ENCODE data around the gene COG7.
A peak's percentile ranks its signal among the peaks of the same experiment; 100 is the strongest.

COG7 gene

DNA sequence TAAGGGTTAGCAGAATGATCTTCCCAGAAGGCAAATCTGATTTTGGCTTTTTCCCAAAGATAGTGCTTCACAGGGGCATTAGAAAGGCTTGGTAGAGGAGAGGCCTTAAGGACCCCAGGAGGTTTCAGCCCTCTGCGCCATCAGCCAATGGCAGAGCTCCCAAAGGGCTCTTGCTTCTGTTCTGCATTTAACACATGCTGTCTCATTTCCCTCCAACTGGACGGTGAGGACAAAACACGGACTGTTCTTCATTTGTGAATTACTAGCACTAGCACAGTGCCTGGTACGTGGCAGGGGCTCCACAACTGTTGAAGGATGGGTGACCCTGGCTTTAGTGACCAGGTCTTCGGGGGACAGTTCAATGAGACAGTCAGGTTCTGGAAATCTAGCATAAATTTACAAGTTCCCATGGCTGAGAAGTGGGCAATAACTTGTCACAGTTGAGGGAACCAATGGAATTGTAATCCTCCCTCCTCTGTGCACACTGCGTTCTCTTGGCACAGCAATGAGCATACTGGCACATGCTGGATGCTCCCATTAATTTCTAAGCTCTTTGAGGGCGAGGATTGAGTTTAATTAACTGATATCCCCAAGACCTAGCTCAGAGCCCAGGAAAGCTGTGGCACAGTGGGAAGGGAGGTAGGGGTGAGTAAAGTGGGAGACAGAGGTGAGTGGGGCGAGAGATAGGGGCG is 45.4 kb downstream of the COG7 start:
- no peak overlapping the region for H3K4me3 ChIP-seq (ENCODE audit: low read depth, low read length)
- peaks cover 17% of the 10 kb centered on the region for H3K36me3 ChIP-seq
- H3K27me3 ChIP-seq (ENCODE audit: insufficient read depth, low read depth, severe bottlenecking): no peaks in the 10 kb centered on the region
- TF ChIP-seq, protein P1, sequence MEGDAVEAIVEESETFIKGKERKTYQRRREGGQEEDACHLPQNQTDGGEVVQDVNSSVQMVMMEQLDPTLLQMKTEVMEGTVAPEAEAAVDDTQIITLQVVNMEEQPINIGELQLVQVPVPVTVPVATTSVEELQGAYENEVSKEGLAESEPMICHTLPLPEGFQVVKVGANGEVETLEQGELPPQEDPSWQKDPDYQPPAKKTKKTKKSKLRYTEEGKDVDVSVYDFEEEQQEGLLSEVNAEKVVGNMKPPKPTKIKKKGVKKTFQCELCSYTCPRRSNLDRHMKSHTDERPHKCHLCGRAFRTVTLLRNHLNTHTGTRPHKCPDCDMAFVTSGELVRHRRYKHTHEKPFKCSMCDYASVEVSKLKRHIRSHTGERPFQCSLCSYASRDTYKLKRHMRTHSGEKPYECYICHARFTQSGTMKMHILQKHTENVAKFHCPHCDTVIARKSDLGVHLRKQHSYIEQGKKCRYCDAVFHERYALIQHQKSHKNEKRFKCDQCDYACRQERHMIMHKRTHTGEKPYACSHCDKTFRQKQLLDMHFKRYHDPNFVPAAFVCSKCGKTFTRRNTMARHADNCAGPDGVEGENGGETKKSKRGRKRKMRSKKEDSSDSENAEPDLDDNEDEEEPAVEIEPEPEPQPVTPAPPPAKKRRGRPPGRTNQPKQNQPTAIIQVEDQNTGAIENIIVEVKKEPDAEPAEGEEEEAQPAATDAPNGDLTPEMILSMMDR (IDR thresholded peaks at IDR 0.05; ENCODE audit: low read depth, low read length): no peak
- H3K27ac ChIP-seq: no peak overlapping the region
- no peaks in the 10 kb centered on the region for H3K9me3 ChIP-seq (ENCODE audit: severe bottlenecking)
- no peak for DNase-seq

DNA sequence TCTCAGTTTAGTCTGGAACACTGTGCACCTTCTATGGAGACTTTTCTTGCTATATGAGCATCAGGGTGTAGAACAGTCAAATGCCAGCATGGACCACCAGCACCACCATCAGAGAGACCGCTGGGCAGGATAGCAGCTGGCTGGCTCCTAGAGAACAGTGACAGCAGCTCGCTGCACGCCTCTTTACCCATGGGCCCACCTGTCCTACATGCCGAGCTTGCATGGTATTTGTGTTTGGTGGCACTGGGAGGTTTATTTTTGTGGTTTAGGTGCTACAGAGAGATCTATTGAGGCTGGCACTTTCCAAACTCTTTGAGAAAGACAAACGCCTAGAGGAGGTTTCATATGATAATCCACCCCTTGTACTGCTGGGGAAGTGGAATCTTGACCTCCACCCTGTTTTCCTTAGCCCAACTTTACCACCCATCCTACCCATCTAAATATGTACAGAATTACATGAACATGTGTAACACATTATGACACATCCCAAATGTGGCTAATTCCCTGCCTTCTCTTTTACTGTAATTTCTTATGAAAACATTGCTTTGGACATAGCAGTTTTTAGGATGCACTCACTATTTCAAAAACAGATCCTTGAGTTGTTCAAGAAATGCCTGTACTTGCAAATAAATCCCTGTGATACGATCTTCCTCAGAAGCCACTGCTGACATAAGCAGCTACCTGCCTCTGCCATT is 46.3 kb downstream of the COG7 start:
- Histone ChIP-seq H3K9me3 (ENCODE audit: severe bottlenecking) (no peaks in the 10 kb centered on the region), H3K27me3 (ENCODE audit: insufficient read depth, low read depth, severe bottlenecking) (no peaks in the 10 kb centered on the region), H3K27ac (no peak overlapping the region), H3K36me3 (peaks cover 10% of the 10 kb centered on the region), H3K4me3 (ENCODE audit: low read depth, low read length) (no peak overlapping the region)
- TF ChIP-seq, protein P1 (IDR thresholded peaks at IDR 0.05; ENCODE audit: low read depth, low read length): no peak
- DNase-seq: no peak

DNA sequence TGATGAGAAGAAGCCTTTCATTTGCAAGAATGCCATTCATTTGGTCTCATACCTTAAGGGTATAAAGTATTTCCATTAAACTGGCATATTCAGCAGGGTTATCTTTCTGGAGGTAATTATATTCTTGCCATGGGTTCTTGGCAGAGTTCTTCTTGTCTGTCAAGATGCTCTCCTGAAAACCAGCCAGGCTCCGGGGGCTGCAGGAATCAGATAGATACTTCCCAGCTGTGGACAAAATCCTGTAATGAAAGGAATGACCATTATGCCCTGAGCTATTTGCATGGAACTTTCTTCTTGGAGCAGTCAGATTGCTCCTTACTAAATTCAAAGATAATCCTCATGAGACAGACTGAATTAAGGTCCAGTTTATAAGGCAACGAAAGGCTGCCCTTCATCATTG is 47.0 kb downstream of the COG7 start:
- Histone ChIP-seq H3K27me3 (ENCODE audit: insufficient read depth, low read depth, severe bottlenecking) (no peaks in the 10 kb centered on the region), H3K9me3 (ENCODE audit: severe bottlenecking) (no peaks in the 10 kb centered on the region), H3K36me3 (peaks cover 6% of the 10 kb centered on the region), H3K27ac (no peak overlapping the region), H3K4me3 (ENCODE audit: low read depth, low read length) (no peak overlapping the region)
- DNase-seq: no peak
- TF ChIP-seq, protein P1 (IDR thresholded peaks at IDR 0.05; ENCODE audit: low read depth, low read length): no peak

DNA sequence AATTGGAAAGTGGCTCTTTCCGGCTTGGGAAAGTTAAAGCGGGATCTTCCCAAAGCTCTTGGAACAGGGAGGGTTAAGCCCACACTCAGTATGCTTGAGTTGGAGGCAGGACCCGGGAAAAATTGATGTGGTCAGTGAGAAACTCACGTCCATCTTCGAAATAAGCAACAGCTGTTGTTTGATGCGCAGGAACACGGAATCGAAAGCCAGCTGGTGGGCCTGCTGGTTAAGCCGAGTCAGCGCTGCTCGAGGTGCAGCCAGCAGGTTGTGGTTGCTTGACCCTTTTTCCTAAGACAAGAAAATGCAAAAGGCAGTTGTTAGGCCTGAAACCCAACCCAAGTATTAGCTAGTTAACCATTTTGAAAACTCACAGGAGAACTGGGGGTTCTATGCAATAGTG is 49.4 kb downstream of the COG7 start:
- Histone ChIP-seq H3K9me3 (ENCODE audit: severe bottlenecking) (no peaks in the 10 kb centered on the region), H3K27ac (peak overlapping the region; percentile 78), H3K4me3 (ENCODE audit: low read depth, low read length) (no peak overlapping the region), H3K36me3 (peaks cover 6% of the 10 kb centered on the region), H3K27me3 (ENCODE audit: insufficient read depth, low read depth, severe bottlenecking) (no peaks in the 10 kb centered on the region)
- peak; percentile 87 for DNase-seq
- TF ChIP-seq, protein P1 (IDR thresholded peaks at IDR 0.05; ENCODE audit: low read depth, low read length): no peak

DNA sequence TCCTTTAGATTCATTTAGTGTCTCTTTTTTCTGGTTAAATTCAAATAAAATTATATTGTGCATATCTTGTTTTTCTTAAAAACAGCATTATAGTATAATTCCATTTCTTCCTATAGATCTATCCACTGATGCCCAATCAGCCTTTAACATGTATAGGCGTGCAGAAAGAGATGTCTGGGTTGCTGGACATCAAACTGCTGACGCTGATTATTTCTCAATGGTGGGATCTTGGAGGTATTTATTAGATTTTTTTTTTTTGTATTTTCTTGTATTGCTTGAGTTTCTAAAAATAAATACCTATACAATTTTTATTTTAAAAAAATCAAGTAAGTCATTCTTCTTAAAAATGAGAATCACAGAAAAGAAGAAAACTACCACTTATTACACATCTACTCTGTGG is 50.9 kb downstream of the COG7 start:
- H3K4me3 ChIP-seq (ENCODE audit: low read depth, low read length): no peak overlapping the region
- H3K27ac ChIP-seq: peak overlapping the region; percentile 86; the same call in 1 of the 2 replicates
- DNase-seq: no peak
- no peaks in the 10 kb centered on the region for H3K27me3 ChIP-seq (ENCODE audit: insufficient read depth, low read depth, severe bottlenecking)
- H3K36me3 ChIP-seq: peaks cover 10% of the 10 kb centered on the region
- no peaks in the 10 kb centered on the region for H3K9me3 ChIP-seq (ENCODE audit: severe bottlenecking)
- TF ChIP-seq, protein P1 (IDR thresholded peaks at IDR 0.05; ENCODE audit: low read depth, low read length): no peak

Data from WERI-Rb-1 (cell line).